ENCODE measurements around the gene DENND6A. TPM values are rescaled to one million over a fixed set of nuclear protein-coding genes. Genes with fewer than 3 reads are reported as not detected.

Gene DENND6A
- total and polyA plus RNA-seq, 2 of the 8 experiments (the other 6 are each of a cell fraction or from before 2014, with no cell fraction given): 7.8 to 14.8 TPM

DNA sequence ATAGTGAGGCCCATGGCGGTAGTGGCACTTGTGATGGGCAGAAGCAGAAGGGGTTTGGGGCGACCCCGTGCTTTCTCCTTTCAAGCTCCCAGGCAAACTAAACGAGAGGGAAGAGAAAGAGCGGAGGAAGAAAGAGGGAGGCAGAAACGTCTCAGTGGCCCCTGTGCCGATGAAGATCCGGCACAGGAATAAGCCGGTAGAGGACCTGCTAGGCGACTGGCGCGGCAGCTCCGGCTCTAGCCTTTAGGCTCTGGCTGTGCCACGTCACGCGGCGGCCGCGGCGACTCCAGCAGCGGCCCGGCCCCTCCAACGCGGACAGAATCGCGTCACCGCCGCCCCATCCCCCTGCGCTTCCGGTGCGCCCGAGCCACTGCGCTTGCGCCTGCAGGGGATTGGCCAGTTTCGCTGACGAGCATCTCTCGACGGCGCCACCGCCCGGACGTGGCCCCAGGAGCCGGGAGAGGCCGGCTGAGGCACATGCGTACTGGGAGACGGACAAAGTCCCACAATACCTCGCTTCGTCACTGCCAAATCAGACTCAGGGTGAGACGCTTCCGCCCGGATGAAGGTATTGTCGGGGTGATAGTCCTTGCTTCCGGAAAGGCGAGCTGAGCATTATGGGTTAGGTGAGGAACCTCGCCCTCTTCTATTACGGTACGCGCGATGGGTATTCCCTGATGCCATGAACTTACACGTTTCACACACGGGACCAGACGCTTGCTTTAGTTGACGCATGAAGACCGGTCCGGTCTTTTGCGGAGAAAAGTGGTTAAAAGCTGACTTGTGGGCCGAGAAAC lies 95.6 kb downstream of the DENND6A start, which contains the start of gene ARF4 (continued):
- TF ChIP-seq CHD7 (IDR thresholded peaks at IDR 0.05; ENCODE audit: insufficient replicate concordance, low read length) (no peak), BRCA1 (IDR thresholded peaks at IDR 0.05; ENCODE audit: low read depth, low read length) (no peak), BCL11A (IDR thresholded peaks at IDR 0.05; ENCODE audit: low read depth in 2 of 2, low read length in 2 of 2) (no peak), SUZ12 (IDR thresholded peaks at IDR 0.05; ENCODE audit: low read length) (no peak), NRF1 (IDR thresholded peaks at IDR 0.05; ENCODE audit: low read depth, low read length) (peak; percentile 82), JUND (IDR thresholded peaks at IDR 0.05; ENCODE audit: low read length) (no peak; the same call in 1 of the 2 replicates), FOSL1 (IDR thresholded peaks at IDR 0.05; ENCODE audit: insufficient read depth, low read depth, low read length) (0 out of 2 replicates have a peak, but pooled peaks have one; percentile 43), CREB1 (IDR thresholded peaks at IDR 0.05) (peak; percentile 97), POLR2AphosphoS5 (IDR thresholded peaks at IDR 0.05; ENCODE audit: low read depth, low read length) (peak; percentile 95)
- TF ChIP-seq, protein P1, sequence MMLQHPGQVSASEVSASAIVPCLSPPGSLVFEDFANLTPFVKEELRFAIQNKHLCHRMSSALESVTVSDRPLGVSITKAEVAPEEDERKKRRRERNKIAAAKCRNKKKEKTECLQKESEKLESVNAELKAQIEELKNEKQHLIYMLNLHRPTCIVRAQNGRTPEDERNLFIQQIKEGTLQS (IDR thresholded peaks at IDR 0.05; ENCODE audit: insufficient read depth, low read depth, low read length): peak; percentile 59; the same call in 1 of the 2 replicates
